OCI-M1 (cell line): ENCODE measurements around the gene HORMAD2.
"Not testable (repeated sequence)": the region's sequence is repeated elsewhere in the genome, so short reads cannot be mapped to it uniquely, and the experiment has no call there.

Source experiments
- DNase-seq: peaks from one replicate; lab custom pipeline; 2025; lab: John Stamatoyannopoulos, UW

Gene HORMAD2

DNA sequence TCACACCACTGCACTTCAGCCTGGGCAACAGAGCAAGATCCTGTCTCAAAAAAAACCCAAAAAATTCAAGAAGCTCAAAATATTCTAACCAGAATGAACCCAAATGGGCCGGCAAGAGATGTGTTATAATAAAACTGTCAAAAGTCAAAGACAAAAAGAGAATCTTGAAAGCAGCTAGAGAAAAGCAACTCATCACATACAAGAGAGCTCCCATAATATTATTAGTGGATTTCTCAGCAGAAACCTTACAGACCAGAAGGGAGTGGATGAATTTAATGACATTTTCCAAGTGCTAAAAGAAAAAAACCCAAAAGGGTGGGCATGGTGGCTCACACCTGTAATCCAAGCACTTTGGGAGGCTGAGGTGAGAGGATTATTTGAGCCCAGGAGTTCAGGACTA lies 22.9 kb upstream of the HORMAD2 start:
- DNase-seq = no peak

DNA sequence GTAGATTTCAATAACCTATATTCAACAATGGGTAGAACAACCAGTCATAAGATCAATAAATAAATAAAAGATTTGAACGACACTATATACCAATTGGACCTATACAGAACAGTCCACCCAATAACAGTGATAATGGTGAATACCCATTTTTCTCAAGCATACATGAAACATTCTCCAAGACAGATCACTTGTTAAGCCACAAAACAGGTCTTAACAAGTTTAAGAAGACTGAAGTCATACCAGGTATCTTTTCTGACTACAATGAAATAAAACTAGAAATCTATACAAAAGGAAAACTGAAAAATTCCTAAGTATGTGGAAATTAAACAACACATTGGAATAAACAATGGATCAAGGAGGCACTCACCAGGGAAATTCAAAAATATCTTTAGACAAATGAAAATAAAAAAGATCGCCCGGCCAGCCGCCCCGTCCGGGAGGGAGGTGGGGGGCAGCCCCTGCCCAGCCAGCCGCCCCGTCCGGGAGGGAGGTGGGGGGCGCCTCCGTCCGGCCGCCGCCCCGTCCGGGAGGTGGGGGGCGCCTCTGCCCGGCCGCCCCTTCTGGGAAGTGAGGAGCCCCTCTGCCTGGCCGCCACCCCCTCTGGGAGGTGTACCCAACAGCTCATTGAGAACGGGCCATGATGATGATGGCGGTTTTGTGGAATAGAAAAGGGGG lies 20.8 kb upstream of the HORMAD2 start:
- DNase-seq = not testable (repeated sequence)

DNA sequence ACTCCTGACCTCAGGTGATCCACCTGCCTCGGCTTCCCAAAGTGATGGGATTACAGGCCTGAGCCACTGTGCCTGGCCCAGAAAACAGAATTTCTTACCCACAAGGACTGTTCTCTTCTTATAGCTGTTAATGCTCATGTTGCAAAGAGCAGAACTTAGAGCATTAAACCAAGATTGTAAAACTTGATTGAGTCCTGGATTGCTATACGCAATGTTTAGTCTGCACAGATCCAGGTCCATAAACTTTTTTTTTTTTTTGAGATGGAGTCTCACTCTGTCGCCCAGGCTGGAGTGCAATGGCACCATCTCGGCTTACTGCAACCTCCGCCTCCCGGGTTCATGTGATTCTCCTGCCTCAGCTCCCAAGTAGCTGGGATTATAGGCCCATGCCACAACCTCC lies 19.2 kb upstream of the HORMAD2 start:
- DNase-seq = not testable (repeated sequence)

DNA sequence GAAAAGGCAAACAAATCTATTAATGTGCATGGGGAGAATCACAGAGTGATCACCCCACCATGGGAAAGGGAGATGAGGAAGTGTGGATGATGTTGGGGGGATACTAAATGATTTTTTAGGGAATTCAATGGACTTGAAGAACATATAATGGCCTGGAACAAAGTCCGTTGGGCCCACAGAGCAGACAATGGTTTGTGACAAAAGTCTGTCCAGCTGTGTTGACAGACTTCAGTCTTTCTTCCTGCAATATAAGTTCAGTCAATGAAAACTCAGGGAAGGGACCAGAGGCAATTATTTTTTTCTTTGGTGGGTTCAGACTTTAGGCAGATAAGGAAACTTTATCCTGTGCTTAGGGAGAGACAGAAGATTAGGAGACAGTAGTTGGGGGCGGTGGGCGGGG lies 18.0 kb upstream of the HORMAD2 start:
- DNase-seq = no peak

DNA sequence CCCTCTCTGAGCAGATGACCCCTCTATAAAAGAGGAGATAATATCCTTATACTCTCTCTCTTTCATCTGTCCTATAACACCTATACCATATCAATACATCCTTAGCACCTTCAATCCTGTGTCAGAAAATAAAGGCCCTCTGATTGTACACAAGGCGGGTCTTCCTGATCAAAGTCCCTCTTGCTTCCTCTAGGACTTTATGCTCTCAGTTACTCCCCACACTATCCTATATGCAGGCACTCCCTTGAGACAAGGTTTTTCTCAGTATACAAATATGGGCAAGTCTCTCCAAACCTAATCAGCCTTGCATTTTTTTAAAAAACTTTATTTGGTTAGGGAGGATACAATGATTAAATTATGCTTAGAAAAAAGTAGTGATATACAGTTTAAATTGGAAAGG lies 17.3 kb upstream of the HORMAD2 start:
- DNase-seq = no peak

DNA sequence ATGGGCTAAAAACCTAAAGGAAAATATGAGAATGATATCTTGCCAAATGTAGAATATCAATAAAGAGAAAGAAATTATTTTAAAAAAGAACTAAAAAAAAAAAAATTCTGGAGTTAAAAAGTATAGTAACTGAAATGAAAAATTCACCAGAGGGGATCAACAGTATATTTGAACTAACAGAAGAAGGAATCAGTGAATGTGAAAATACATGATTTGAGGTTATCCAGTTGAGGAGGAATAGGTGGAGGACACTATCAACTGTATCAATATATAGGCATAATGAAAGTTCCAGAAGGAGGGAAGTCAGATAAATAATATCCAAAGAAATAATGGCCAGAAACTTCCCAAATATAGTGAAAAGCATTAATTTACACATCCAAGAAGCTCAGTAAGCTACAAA lies 16.1 kb upstream of the HORMAD2 start:
- no peak for DNase-seq

DNA sequence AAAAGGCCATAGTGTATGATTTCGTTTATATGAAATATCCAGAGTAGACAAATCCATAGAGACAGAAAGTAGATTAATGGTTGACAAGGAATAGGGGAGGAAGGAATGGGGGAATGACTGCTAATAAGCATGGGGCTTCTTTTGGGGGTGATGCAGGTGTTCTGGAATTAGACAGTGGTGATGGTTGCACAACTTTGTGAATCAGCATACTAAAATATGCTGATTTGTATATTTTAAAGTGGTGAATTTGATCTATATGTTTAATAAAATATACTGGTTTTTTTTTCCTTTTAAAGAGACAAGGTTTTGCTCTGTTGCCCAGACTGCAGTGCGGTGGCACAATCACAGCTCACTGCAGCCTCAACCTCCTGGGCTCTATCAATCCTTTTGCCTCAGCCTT lies 6.5 kb upstream of the HORMAD2 start:
- DNase-seq = no peak

DNA sequence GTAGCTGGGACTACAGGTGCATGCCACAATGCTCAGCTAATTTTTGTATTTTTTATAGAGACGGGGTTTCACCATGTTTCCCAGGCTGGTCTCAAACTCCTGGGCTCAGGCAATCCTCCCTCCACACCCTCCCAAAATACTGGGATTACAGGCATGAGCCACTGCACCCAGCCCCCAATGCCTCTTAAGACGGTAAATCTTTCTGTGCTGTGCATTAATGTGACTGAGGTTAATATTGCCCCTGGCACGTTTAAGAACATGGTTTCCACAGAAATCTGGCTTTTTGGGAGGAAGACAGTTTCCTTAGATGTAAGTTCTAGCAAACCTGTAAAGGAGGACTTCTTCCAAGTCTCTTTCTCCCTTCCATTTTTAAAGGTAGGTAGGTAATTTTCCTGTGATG lies 6.1 kb upstream of the HORMAD2 start:
- DNase-seq = no peak

DNA sequence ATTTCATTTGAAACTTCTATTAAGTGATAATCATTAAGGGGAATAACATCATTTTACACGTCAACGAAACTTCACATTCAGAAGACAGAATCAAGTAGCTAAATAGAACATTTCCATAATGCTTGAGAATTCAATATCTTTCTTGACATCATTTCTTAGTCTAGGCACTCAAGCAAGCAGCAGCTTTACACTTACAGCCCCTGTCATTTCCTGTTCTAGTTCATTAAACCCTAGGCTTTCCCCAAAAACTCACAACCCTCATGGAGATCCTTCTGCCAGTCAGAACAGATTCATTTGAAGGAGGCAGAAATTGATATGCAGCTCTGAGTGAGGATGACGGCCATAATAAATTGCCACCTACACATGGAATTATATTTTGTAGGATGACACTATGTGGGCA lies 5.3 kb upstream of the HORMAD2 start:
- no peak for DNase-seq

DNA sequence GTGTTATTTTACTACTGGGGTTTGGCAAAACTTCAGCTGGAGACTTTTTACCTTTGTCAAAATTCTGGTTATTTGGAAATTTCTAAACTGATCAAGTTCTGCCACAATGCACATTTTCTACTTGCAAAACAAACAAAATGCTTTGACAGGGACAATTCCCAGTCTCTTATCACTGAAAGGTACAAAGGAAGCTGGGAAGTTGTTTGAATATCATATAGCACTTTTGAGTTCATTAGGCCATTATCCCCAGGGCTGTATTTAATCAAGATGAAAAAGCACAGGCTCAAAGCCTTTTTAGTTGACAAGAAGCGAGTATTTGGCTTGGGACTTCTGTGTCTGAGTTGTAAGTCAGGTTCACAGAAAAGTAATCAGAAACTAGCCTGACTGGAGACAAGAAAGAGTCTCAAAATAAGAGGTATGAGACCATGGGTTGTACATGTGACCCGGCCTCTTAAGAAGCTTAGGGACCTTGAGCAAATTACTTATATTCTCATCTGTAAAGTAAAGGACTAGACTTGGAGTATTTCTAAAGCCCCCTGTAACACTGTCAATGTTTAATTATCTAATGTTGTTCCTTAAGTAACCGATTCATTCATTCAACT lies 2.9 kb upstream of the HORMAD2 start:
- no peak for DNase-seq

DNA sequence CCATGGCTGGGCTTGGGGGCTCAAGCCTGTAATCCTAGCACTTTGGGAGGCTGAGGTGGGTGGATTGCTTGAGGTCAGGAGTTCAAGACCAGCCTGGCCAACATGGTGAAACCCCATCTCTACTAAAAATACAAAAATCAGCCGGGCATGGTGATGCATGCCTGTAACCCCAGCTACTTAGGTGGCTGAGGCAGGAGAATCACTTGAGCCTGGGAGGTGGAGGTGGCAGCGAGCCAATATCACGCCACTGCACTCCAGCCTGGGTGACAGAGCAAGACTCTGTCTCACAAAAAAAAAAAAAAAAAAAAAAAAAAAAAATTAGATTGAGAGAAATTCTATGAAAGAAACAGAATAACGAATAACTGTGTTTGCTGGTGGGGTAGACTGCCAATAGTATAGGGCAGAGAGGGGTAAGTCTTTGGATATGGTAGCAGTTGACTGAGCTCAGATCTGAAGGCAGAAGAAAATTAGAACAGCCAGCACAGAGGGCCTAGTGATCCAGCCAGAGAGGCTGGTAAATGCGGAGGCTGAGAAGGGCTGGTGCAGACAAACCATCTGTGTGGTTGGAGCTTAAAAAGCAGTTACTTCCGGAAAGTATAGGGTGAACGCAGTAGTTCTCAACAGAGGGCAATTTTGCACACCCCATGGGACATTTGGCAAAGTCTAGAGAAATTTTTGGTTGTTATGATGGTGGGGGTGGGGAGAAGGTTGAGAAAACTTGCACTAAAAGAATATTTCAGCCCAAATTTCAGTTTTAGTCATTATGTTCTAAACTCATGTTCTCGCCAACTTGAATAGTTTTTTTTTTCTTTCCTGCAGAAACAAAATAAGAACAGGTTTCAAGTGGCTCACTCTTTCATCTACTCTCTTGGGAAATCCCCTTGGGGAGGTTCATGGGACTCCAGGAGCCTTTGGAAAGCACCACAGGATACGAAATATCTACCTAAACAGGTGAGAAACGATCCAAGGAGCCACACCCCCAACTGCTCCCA lies 1.6 kb upstream of the HORMAD2 start:
- no peak for DNase-seq

DNA sequence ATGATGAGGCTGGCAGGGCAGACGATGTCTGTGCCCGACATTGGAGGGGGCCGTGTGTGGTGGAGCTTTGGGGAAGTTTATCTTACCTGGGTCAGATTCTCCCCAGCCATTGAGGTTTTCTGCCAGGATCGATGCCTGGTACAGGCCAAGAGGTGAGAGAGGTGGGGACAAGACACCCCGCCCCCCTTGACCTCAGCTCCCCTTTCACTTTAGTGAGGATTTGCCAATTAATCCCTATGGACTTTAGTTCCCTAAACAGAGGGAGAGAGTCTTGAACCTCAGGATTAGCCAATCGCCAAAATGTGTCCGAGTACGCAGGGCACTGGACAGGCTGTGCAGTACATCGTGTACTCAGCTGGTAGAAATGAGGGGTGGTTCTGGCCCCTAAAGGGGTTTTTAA lies 541 bp downstream of the HORMAD2 start:
- no peak for DNase-seq

DNA sequence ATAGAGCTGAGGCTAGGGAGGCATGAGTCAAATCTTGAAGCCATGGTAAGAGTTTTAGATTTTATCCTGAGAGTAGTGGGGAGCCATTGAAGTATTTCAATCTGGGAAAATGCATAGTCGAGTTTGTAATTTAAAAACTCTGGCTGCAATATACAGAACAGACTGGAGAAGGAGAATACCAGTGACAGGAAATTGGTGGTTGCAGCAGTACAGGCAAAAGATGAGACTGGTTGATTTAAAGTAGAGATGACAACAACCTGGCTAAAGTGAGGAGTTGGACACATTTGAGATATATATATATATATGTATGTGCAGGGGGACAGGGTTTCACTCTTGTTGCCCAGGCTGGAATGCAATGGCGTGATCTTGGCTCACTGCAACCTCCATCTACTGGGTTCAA lies 6.2 kb downstream of the HORMAD2 start:
- DNase-seq = no peak

DNA sequence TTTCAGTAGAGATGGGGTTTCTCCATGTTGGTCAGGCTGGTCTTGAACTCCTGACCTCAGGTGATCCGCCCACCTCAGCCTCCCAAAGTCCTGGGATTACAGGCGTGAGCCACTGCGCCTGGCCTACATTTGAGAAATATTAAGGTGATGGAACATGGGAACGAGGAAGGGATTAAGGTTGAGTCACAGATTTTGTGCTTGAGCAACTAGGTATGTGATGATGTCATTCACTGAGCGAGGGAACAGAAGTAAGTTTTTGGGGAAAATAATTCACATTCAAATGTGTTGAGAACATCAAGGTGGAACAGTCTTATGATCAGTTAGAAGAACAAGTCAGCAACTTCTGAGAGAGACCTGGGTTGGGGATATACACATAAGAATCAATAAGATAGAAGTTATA lies 6.8 kb downstream of the HORMAD2 start:
- DNase-seq = not testable (repeated sequence)

DNA sequence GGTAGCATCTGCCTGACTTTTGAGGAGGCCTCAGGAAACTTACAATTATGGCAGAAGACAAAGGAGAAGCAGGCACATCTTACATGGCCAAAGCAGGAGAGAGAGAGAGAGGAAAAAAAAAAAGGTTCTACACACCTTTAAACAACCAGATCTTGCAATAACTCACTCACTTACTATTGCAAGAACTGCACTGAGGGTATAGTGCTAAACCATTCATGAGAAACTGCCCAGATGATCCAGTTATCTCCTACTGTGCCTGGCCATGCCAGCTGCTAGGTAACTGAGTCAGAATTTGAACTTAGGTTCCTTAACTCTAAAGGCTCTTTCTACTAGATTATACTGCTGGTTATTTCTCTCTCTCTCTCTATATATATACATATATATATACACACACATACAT lies 7.3 kb downstream of the HORMAD2 start:
- DNase-seq = no peak

DNA sequence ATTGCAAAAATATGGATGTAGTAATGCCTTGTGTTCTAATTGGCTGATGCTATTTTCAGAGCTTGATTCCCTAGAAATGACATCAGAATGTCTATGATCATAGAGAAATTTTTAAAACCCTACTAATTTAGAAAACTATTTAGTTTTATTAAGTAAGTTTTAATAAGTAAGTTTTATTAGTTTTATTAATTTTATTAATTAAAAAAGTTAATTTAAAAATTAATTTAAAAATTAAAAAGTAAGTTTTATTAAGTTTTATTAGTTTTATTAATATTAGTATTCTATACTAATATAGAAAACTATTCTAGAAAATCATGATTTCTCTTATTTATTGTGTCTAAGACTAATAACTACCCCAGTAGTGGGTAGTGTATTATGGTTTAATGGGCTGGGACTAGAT lies 8.2 kb downstream of the HORMAD2 start:
- DNase-seq = no peak

DNA sequence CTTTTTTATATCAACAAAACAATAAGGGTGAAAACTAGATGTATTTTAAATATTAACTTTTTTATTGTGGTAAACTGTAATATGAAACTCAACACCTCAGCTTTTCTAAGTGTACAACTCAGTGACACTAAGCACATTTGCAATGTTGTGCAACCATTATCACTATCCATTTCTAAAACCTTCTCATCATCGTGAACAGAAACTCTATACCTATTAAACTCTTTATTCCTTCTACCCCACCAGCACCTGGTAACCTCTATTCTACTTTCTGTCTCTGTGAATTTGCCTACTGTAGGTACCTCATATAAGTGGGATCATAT lies 9.4 kb downstream of the HORMAD2 start:
- DNase-seq = no peak

DNA sequence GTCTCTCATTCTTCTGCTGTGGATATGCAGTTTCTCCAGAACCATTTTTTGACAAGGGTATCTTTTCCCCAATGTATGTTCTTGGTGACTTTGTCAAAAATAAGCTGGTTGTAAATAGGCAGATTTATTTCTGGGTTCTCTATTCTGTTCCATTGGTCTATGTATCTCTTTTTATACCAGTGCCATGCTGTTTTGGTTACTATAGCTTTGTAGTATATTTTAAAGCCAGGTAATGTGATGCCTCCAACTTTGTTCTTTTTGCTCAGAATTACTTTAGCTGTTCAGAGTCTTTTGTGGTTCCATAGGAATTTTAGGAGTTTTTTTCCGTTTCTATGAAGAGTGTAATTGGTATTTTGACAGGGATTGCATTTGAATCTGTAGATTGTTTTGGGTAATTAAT lies 12.4 kb downstream of the HORMAD2 start:
- DNase-seq = no peak

DNA sequence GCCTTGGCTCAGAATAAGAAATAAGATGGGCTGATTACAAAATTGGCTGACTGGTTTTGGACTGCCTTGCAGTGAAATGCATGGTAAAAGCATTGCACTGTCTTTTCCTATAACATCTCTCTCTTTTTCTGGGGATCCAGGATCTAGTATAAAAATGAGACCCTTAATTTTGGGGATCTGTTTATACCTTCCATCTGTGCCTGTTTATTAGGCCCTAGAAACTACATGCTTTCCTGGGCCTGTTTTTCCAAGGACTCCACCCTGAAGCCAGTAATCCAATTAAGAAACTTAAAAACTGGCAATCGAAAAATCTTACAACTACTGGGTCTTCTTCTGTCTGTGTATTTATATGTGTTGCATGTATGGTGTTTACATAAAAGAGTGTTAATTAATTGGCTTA lies 14.5 kb downstream of the HORMAD2 start:
- DNase-seq = no peak

DNA sequence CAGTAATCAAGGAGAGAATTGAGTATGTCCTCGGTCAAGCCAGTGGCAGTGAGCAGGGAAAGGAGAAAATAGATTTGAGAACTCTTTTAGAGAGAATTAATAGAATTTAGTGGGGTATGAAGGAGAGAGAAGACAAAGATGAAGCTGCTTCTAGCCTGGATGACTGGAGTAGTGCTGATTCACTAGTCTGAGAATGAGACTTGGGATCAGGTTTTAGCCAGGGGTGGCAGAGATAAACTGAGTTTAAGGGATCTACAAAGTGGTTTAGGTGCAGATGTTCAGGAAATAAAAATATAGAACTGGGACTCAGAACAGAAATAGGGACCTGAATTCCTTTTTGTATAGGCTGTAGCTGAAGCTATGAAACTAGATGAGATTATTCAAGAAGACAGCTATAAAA lies 17.6 kb downstream of the HORMAD2 start:
- DNase-seq = no peak

DNA sequence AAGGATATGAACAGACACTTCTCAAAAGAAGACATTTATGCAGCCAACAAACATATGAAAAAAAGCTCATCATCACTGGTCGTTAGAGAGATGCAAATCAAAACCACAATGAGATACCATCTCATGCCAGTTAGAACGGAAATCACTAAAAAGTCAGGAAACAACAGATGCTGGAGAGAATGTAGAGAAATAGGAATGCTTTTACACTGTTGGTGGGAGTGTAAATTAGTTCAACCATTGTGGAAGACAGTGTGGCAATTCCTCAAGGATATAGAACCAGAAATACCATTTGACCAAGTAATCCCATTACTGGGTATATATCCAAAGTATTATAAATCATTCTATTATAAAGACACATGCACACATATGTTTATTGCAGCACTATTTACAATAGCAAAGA lies 20.5 kb downstream of the HORMAD2 start:
- DNase-seq = not testable (repeated sequence)

DNA sequence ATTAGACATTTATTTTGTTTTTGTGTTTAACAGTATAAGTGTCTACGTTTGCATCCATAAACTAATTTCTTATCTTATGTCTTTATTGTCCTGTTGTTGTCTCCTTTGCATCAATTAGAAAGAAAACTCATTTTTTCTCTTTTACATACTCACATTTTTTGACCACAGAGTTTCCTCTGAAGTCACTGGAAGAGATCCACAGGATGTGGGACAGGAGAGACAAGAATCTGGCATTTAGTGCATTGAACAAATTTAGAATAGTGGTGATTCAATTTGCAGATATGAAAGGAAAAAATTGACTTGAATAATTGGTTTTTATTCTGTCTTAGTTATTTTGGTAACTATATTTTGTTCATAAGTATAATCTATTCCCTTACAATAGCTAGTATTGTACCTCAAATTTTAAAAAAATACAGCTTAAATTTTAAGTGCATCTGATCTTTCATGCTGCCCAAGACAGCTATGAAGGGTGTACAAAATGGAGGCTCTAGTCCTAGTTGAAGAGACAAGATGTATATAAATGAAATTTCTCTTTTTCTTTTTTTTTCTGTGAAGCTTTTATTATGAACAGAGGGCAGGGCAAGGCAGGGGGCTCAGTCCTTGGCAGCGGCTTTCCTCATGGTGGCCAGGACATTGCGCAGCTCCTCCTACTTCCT lies 24.4 kb downstream of the HORMAD2 start:
- no peak for DNase-seq

DNA sequence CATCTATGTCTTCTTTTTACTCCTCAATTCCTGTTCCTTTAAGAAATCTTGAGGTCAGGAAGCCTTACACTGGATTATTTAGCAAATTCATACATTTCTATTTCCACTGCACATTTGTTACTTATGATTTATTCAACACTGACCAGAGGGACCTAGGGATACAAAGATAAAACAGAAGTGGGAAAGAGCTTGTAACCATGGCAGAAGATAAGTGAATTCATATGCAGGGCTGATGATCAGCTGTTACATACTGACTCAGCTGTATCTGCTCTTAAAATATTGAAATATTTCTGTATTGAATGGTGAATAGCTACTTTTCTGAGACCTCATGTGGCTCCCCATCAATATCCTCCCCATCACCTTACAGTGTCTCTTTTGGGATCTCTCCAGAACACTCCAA lies 25.2 kb downstream of the HORMAD2 start:
- no peak for DNase-seq
